IPS-18a (cell line): Measurements from ENCODE around the gene DISC1.

Experiments used
- H3K27ac ChIP-seq: one replicate; pipeline ENCODE4 v1.5.1; 2013; ENCODE audit warnings: low read length
- H3K27me3 ChIP-seq: one replicate; pipeline ENCODE4 v1.6.1; 2013; ENCODE audit warnings: mild to moderate bottlenecking, low read length; ENCODE audit not compliant: control insufficient read depth, insufficient read depth
- H3K36me3 ChIP-seq: one replicate; pipeline ENCODE4 v1.6.1; 2013; ENCODE audit warnings: low read depth, low read length; ENCODE audit not compliant: control insufficient read depth
- H3K4me1 ChIP-seq: one replicate; pipeline ENCODE4 v1.6.1; 2013; ENCODE audit warnings: low read depth, low read length; ENCODE audit not compliant: control insufficient read depth
- H3K4me3 ChIP-seq: one replicate; pipeline ENCODE4 v1.5.1; 2013; ENCODE audit warnings: low read length
- H3K9ac ChIP-seq: one replicate; pipeline ENCODE4 v1.6.1; 2013; ENCODE audit warnings: mild to moderate bottlenecking, low read length, moderate library complexity
- H3K9me3 ChIP-seq: one replicate; pipeline ENCODE4 v1.6.1; 2013; ENCODE audit warnings: low read depth, low read length; ENCODE audit not compliant: control insufficient read depth

The DISC1 gene

DNA sequence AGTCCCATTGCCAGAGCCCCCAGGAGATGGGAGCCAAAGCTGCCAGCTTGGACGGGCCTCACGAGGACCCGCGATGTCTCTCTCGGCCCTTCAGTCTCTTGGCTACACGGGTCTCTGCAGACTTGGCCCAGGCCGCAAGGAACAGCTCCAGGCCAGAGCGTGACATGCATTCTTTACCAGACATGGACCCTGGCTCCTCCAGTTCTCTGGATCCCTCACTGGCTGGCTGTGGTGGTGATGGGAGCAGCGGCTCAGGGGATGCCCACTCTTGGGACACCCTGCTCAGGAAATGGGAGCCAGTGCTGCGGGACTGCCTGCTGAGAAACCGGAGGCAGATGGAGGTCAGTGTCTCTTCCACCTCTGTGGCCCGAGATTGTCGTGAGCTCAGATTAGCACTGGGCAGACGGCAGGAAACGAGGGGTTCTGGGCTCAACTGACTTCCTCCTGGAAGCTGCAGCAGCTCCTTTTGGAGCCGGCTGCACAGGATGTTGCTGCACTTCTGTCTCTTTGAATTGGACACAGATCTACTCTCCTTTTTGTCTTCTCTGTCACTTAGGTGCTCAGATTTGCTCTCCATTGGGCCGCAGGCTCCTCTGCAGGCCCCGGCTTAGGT lies 68.0 kb downstream of the DISC1 start:
- no peak overlapping the region for H3K27ac ChIP-seq
- no peaks in the 10 kb centered on the region for H3K9me3 ChIP-seq
- no peaks in the 10 kb centered on the region for H3K27me3 ChIP-seq
- H3K4me1 ChIP-seq: peaks cover 10% of the 10 kb centered on the region
- no peak overlapping the region for H3K9ac ChIP-seq
- no peaks in the 10 kb centered on the region for H3K36me3 ChIP-seq
- no peak overlapping the region for H3K4me3 ChIP-seq

DNA sequence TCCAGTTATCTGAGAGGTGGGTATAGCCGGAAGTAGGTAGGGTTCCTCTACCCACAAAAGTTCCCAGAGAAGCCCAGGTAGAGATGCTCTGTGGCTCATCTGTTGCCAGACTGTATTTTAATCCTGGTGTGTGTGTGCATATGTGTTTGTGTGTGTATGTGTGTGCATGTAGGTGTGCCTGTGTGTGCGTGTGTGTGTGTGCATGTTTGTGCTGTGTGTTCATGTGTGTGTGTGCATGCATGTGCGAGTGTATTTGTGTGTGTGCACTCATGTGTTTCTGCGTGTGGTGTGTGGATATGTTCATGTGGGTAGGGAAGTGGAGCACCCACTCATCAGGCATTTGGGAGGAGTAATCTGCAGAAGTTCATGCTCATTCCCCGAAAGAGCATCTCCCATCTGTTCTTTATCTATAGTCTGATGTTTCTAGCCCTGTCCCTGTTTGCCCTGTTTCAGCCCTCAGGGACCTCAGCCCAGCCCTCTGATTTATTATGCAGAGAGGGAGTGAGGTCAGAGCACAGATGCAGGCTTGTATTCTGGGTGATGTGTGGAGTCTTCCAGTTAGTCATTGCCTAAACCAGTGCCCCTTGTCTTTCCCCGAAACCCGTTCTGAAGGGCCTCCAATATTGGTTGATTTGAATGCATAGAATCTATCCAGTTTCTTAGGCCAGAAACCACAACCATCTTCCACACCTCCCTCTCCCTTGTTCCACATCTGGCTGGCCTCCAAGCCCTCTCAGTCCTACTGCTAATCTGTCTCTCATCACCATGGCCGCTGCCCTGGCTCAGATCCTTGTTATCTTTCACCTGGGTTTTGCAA lies 69.1 kb downstream of the DISC1 start:
- H3K36me3 ChIP-seq: no peaks in the 10 kb centered on the region
- H3K27ac ChIP-seq: no peak overlapping the region
- H3K9me3 ChIP-seq: no peaks in the 10 kb centered on the region
- peaks cover 5% of the 10 kb centered on the region for H3K4me1 ChIP-seq
- no peak overlapping the region for H3K4me3 ChIP-seq
- no peak overlapping the region for H3K9ac ChIP-seq
- H3K27me3 ChIP-seq: no peaks in the 10 kb centered on the region

DNA sequence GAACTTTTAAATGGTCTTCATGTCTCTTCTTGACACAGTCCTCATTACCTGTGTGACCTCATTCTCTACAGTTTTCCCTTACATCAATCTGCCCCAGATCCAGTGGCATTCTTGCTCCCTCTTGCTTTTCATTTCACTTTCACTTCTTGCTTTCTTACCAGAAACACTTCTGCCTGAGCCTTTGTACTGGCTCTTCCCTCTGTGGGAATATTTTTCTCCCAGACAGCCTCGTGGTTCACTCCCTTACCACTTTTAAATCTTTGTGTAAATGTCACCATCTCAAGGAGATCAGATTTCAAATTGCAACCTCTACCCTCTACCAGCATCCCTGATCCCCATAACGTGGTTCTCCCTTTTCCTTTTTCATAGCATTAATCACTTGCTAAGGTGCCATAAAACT lies 73.2 kb downstream of the DISC1 start:
- Histone ChIP-seq H3K4me3 (no peak overlapping the region), H3K27me3 (no peaks in the 10 kb centered on the region), H3K9me3 (no peaks in the 10 kb centered on the region), H3K4me1 (no peaks in the 10 kb centered on the region), H3K9ac (no peak overlapping the region), H3K27ac (no peak overlapping the region), H3K36me3 (no peaks in the 10 kb centered on the region)

DNA sequence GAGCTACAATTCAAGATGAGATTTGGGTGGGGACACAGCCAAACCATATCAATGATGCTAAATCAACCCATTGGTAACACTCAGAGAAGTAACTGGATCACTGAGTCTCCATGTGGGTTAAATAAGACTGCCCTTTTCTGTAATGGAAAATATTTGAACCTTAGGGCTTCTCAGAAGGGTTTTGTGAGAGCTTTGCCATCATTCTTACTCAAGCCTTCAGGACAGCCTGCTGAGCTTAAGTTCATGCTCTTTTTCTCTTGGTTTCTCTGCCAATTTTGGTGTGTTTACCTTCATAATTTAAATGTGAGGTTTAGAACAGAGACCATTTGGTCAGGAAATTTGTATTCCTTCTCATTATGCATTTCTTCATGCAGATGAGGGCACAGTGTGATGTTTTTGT lies 74.7 kb downstream of the DISC1 start:
- Histone ChIP-seq H3K27ac (no peak overlapping the region), H3K4me1 (no peaks in the 10 kb centered on the region), H3K9ac (no peak overlapping the region)

DNA sequence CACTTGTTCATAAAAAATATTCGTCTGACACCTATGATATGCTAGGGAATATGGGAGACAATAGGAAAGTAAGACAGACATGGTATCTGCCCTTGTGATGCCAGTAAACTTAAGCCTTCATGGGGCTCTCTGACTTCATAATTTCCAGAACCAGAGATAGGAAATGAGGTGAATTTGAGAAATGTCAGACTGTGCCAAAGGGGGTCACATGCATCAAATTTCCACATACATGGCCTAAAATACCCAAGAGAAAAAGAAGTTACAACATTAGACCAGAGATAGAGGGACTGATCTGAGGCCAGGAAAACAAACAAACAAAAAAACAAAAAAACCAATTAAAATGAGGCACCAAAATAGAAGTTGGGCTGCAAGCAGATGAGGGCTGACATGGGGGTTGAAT lies 75.7 kb downstream of the DISC1 start:
- no peak overlapping the region for H3K9ac ChIP-seq
- no peaks in the 10 kb centered on the region for H3K9me3 ChIP-seq
- H3K27me3 ChIP-seq: no peaks in the 10 kb centered on the region
- H3K36me3 ChIP-seq: no peaks in the 10 kb centered on the region
- no peak overlapping the region for H3K27ac ChIP-seq
- no peak overlapping the region for H3K4me3 ChIP-seq
- H3K4me1 ChIP-seq: no peaks in the 10 kb centered on the region

More for the DNA sequence above, 74.7 kb downstream of the DISC1 start:
- Histone ChIP-seq H3K9me3 (no peaks in the 10 kb centered on the region), H3K36me3 (no peaks in the 10 kb centered on the region), H3K4me3 (no peak overlapping the region), H3K27me3 (no peaks in the 10 kb centered on the region)

DNA sequence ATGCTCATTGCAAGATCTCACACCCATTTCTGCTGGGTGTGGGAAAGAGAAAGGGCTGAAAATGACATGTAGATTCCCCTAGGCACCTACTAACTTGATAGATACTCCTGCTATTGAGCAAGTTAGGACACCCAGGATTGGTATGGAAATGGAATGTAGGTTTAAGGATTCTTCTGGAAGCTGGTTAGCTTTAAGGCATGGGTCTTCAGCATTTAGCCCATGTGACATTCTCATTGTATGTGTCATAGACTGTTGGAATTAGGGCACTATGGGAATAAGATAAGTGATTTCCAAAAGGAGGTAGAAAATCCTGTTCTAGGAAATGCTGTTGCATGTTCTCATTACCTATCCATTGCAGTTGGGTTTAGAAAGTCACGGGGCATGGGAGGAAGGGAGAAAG lies 76.2 kb downstream of the DISC1 start:
- no peak overlapping the region for H3K27ac ChIP-seq
- H3K36me3 ChIP-seq: no peaks in the 10 kb centered on the region
- no peak overlapping the region for H3K4me3 ChIP-seq
- no peaks in the 10 kb centered on the region for H3K27me3 ChIP-seq
- H3K9ac ChIP-seq: no peak overlapping the region
- no peaks in the 10 kb centered on the region for H3K9me3 ChIP-seq
- no peaks in the 10 kb centered on the region for H3K4me1 ChIP-seq

DNA sequence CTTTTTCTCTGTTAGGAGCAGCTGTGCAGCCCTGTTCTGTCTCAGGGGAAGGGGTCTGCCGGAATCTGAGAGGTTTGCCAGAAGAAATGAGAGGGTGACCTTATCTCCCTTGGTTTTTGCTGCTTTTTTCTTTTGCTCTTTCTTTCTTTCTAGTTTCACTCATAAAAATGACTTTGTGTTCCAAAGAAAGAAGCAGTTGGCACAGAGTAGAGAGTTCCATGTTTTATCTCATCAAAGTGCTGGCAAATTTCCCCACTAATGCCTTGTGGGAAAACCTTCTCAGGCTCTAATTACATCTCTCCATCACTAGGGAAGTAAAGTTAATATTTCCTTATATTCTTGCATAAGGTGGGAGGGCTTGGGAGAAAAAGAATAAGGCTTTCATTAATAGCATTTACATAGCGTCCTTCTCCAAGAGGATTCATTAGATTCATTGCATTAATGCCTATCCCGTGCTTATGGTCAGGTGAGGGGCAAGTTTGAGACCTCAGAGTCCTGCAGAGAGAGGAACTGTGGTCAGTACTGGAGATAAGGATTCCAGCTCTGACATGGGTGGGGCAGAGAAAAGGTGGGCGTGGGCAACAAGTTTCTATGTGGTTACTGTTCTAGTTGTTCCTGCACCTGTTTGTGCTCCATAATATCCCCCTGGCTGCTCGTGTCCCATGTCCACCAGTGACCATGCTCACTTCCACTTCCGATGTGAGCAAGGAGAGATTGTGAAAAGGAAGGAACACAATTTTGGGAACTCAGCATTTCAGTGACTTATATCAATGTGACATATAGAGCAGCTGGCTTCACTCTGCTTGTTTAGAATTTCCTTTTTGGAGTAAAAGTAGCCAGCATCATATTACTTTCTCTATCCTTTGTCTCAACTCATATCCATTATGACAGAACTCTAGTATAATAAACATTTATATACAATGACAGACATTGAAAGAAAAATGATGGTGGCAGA lies 79.5 kb downstream of the DISC1 start:
- no peak overlapping the region for H3K4me3 ChIP-seq
- H3K36me3 ChIP-seq: no peaks in the 10 kb centered on the region
- no peaks in the 10 kb centered on the region for H3K27me3 ChIP-seq
- no peak overlapping the region for H3K9ac ChIP-seq
- no peaks in the 10 kb centered on the region for H3K4me1 ChIP-seq
- H3K9me3 ChIP-seq: no peaks in the 10 kb centered on the region
- no peak overlapping the region for H3K27ac ChIP-seq

DNA sequence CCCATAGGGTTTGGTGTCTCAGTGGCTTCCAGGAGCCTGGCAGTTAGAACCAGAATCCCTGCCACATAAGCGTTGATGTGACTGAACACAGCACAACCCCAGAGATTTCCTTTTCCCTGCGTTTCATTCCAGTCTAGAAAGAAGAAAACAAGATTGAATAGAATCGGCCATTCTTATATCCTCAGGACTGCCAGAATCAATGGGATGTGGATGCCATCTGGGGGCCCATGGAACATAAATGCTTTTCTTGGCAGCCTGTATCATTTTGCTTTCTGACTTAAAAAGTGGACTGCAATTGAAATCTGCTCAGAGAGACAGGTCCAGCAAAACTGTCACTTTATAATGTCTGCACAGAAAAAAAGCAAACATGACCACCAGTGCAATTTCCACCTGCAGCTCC lies 80.3 kb downstream of the DISC1 start:
- Histone ChIP-seq H3K4me3 (no peak overlapping the region), H3K36me3 (no peaks in the 10 kb centered on the region), H3K9ac (no peak overlapping the region), H3K9me3 (no peaks in the 10 kb centered on the region), H3K27me3 (no peaks in the 10 kb centered on the region), H3K27ac (no peak overlapping the region), H3K4me1 (no peaks in the 10 kb centered on the region)

DNA sequence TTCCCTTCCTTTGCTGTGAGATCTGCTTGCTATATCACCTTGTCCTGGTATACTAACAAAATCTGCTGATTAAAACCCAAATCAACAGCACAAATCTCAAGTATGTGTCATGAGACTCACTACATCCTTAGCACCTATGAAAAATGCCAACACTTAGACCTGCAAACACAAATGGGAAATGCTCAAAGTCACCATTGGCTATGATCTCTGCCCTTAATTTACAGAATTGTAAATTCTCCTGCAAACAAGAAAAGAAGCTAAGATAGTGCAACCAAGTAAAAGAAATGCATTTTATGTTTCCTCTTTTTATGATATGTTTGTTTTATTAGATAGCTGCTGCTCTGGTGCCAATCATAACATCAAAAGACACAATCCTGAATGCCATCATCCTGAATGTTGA lies 80.8 kb downstream of the DISC1 start:
- H3K9me3 ChIP-seq: no peaks in the 10 kb centered on the region
- H3K27me3 ChIP-seq: no peaks in the 10 kb centered on the region
- H3K9ac ChIP-seq: no peak overlapping the region
- H3K36me3 ChIP-seq: no peaks in the 10 kb centered on the region
- no peak overlapping the region for H3K27ac ChIP-seq
- H3K4me3 ChIP-seq: no peak overlapping the region
- H3K4me1 ChIP-seq: no peaks in the 10 kb centered on the region

DNA sequence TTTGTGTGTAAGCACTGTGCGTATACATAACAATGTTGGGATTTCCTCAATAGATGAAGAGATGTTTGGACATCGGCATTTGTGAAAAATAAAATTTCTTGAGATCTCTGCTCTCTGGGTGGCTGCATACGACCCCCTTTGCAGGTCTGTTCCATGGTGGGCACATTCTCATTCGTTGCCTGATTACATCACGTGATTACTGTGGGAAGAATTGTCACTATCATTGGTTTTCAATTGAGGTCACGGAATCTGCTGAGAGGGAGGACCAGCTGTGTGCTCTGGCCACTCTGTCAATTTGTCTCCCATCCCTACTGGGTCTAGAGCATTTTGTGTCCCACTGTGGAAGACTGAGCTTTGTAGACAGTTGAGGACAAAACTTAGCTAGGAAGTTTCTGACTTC lies 81.8 kb downstream of the DISC1 start:
- no peaks in the 10 kb centered on the region for H3K27me3 ChIP-seq
- H3K4me3 ChIP-seq: no peak overlapping the region
- no peaks in the 10 kb centered on the region for H3K4me1 ChIP-seq
- no peak overlapping the region for H3K27ac ChIP-seq
- no peaks in the 10 kb centered on the region for H3K36me3 ChIP-seq
- no peaks in the 10 kb centered on the region for H3K9me3 ChIP-seq
- H3K9ac ChIP-seq: no peak overlapping the region

DNA sequence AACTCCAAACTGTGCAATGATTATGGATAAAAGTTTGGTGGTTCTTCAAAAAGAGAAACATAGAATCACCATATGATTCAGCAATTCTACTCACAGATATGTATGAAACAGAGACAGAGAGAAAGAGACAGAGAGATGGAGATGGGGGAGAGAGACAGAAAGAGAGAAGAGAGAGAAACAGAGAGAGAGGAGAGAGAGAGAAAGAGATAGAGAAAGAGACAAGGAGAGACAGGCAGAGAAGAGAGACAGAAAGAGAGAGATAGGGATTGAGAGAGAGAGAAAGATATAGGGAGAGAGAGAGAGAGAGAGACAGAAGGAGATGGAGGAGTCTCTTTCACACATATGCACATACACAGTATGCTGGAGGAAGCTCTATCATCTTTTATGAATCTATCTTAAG lies 87.8 kb downstream of the DISC1 start:
- Histone ChIP-seq H3K4me3 (no peak overlapping the region), H3K27ac (no peak overlapping the region), H3K36me3 (no peaks in the 10 kb centered on the region), H3K4me1 (no peaks in the 10 kb centered on the region), H3K9me3 (no peaks in the 10 kb centered on the region), H3K9ac (no peak overlapping the region), H3K27me3 (no peaks in the 10 kb centered on the region)
